ENCODE data around the gene POLD2.

Gene POLD2

DNA sequence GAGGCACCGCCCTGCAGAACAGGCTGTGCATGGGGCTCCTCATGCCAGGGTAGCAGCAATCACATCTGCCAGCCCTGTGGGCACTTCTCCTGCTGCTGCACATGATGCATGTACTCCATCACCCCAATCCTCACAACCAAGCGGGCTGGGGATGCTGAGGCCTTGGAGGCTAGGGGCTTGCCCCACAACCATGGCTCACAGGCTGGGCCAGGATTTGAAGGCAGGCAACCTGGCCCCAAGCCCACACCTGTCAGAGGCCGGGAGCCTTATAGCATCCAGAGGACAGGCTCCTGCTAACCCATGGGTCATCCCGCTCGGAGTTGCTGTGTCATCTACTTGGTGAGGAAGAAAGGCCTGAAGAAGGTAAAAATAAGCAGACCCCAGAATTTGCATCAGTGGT lies 43.2 kb downstream of the POLD2 start:
- no peak for DNase-seq

DNA sequence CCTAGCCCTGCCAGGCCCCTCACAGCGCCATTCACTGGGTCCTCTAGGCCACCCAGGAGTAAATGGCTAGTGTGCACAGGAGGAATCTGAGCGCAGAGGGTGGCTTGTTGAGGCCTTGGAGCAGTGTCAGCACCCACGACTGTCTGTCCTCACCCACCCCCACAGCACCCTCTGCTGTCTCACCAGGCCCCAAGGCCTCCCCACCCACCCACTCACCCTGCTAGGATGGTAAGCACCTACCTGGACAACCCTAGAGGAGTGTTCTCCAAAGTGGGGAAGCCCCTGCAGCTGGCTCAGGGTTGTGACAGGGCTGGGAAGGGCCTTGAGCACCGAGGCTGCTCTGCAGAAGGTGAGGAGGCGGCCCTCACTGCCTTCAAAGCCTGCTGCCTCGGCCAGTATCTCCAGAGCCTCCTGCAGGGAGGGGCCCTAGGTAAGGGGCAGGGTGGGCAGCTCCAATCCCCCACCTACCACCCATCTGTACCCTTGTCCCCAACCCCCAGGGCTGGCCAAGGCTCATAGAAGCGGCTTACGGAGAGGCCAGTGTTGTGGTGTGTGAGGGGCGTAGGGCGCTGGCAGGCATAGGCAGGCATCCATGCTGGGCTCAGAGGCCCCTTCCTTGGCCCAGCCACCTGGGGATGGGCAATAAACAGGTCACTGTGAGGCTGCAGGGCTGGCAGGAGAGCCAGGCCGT lies 43.9 kb downstream of the POLD2 start:
- DNase-seq: no peak

DNA sequence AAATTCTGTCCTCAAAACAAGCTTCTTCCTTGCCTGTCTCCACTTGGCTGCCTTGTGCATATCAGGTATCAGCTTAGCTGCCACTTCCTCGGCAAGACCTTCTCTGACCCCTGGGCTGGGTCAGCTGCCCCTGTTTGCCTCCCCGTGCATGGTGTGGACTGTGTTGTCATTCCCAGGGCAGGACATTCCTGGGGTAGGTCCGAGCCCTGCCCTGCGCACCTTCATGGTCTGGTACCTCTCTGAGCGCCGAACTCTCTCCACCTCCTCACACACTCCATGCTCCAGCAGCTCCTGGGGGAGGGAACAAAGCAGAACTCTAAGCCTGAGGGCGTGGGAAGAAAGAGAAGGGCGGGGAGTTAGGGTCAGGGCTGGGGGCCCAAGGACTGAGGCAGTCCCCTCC lies 44.8 kb downstream of the POLD2 start:
- no peak for DNase-seq

DNA sequence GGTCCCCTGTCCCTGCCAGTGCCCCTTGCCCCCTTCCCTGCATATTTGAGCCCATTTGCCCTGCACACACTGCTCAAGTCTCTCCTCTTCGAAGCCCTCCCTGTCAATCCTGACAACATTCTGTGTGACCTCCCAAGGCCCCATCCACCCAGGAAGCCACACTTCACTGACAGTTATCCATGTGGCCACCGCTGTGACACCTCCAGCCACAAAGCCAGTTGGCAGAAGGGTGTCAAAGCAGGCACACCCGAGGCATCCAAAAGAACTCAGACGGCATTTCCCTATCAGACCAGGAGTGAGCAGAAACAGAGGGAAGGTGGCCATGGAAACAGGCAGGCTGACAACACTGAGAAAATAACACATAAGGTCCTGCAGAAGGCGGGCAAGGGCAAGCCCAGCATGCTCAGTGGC lies 45.7 kb downstream of the POLD2 start:
- no peak for DNase-seq

DNA sequence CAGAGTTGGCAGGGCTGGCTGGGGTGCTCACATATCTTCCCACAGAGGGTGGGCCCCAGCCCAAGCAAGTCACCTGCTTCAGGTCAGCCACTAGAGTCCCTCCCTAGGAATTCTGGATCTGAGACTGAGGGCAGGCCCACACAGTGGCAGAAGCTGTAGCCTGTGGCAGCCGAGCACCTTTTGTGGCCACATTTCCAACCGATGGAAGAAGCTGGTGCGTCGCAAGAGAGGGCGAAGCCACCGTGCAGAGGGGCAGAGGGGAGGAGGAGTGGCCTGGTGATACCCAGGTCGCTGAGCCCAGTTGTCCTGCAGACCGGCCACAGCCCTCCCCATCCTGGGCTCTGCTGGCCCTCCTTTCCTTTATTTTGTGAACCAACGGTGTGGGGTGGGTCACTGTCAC lies 46.3 kb downstream of the POLD2 start:
- no peak for DNase-seq

DNA sequence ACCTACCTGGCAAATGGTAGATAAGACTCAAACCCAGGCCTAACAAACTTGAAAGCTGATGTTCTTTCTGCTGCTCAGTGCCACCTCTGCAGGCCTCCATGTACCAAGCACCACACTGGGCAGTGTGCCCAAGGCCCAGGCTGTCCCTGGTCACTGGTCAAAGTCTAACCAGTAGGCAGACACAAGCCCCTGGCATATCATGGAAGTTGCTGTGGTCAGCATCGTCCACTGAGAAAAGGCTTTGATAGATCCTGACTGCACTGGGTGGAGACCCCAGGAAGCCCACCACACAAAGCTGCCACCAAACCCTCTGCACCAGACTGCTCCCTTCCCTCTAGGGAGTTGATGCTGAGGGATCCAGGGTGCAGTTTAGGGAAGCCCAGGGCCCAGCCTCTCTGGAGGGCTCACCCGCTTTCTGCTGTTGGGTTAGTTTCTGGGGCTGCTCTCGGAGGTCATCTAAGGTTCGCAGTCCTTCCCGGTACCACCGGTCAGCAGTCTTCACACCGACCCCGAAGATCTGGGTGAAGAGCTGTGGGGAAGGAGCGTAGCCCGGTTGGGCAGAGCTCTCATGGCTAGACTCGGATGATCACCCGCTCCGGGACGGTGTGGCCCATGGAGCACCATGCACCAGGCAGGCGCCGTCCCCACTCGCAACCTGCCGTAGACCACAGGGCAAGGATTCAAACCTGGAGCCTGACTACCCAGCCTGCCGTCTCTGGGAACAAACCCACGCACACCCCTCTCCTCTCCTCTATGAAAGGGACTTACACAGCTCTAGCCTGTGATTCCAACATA lies 47.0 kb downstream of the POLD2 start:
- DNase-seq: no peak

DNA sequence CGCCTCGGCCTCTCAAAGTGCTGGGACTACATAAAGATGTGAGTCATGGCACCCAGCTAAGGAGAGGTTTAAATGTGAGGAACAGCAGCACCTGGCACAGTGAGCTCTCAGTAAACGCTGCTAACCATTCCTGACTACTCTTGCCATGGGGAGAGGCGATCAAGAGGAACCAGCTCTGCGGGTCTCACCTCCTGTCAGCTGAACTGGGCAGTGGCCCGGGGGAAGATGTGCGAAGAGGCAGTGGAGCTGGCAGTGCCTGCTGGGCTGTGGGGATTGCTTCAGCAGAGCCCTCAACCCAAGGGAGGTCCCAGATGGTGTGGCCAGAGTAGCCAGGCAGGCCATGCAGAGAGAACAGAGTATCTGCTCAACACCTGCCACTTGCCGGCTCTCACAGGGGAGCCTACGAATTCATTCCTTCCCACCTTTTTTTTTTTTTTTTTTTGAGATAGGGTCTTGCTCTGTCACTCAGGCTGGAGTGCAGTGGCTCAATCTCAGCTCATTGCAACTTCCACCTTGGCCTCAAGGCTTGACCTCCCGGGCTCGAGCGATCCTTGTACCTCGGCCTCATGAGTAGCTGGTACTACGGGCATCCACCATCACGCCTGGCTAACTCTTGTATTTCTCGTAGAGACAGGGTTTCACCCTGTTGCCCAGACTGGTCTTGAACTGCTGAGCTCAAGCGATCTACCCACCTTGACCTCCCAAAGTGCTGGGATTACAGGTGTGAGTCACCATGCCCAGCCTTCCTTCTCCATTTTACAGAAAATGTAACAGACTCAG lies 47.9 kb downstream of the POLD2 start:
- no peak for DNase-seq

DNA sequence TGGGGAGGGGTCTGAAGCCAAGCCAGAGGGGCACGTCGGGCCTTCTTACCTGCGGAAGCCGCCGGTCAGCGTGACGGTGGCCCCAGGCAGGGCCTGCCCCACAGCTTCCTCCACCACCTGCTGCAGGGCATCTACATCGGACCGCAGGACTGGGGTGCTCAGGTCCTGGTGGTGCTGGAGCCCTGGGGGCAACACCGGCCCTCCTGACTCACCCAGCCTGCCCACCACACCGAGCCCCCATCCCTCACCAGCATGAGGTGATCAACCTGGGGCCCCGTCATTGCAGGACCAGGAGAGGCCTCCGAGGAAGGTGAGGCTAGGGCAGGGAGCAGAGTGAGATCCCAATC lies 49.0 kb downstream of the POLD2 start:
- no peak for DNase-seq

DNA sequence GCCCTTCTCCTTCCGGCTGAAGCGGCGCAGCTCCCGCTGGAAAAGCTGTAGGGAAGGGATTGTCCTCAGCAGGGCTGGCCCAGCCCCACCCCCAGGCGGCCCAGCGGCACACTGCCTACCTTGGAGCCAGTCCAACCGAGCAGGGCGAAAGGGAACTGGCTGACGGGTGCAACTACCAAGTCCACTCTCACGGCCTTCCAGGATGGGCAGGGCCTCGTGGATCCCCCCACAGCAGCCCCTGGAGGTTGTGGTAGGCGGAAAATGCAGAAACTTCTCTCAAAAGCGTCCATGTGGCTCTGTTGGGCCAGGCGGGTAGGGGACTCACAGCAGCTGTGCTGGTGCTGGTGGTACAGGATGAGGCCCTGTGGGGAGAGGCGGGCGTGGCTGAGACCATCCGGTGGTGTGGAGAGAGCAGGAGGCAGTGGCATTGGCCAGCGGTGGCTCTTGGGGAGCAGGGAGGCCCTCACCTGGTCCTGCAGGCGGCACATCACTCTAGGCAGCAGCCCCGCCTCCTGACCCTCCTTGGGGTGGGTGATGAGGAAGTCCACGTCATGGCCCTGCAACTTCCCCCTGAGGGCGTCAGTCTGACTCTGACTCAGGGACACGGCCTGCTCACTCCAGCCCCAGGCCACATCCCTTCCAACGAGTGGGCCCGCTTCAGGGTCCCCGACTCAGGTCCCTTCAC lies 49.5 kb downstream of the POLD2 start:
- DNase-seq: no peak

DNA sequence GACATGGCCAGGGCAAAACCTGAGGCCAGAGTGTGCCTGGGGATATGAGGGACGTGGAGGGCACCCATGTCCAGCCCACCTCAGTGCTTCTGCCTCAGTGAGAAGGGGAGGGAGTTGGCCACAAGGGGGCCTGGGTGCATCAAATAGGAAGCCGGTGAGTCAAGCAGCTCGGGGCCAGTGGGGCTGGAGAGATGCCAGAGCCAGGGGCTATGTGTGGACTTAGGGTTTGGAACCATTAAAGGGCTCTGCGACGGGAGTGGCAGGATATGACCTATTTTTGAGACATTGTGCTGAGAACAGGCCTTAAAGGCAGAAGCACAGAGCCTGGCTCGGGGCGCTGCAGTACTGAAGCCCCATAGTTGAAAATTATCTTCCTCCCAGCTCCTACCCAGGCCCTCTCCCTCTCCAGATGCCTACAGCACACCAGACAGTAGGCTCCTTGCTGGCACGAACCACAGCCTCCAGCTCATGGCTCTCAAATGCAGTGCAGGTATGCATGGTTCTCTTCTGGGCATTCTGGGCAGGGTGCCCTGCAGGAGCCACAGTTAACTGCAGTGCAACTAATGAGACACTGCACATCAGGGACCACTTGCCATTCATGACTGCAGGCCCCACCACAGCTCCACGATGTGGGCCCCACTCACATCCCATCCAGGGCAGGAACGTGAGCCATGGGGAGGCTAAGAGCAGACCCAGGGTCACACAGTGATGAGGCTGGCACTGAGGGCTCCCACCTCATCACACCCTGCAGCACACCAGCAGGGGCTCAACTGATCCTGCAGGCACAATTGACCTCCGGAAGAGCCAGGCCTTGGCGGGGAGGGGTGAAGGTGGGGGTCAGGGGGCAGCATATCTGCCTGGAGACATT lies 50.8 kb downstream of the POLD2 start:
- DNase-seq: peak; percentile 20

DNA sequence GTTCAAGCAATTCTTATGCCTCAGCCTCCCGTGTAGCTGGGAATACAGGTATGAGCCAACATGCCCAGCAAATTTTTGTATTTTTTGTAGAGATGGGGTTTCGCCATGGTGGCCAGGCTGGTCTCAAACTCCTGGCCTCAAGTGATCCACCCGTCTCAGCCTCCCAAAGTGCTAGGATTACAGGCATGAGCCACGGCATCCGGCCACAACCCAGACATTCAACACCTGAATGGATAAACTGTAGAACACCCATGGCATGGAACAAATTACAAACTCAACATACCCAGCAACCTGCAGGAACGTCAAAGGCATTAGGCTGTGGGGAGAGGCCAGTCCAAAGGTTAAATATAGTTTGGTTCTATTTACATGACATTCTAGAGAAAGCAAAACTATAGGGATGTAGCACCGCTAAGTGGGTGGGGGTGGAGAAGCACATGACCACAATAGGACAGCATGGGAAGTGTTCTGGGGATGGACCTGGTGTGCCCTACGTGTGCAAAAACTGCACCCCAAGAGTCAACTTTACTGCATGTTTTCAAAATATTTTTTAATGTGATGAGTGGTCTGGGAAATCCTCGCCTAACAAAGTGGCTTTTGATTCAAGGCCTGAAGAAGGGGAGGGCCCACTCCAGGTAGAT lies 51.5 kb downstream of the POLD2 start:
- no peak for DNase-seq

DNA sequence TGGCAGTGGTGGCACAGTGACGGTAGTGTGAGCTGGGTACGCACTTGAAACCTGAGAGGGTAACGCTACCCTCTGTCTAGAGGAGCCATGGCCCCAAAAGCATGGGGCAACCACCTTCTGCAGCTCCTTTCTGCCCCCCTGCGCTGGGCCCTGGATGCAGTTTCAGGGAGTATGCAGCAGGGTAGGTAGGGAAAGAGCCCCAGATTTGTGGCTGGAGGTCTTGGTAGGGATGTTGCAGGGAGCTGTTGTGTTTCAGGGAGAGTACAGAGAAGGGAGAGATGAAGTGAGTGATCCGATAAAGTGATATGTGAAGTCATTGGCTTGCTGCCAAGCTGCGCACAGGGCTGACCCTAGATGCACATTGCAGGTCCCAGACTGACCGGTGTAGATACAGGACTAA lies 55.3 kb downstream of the POLD2 start:
- no peak for DNase-seq

DNA sequence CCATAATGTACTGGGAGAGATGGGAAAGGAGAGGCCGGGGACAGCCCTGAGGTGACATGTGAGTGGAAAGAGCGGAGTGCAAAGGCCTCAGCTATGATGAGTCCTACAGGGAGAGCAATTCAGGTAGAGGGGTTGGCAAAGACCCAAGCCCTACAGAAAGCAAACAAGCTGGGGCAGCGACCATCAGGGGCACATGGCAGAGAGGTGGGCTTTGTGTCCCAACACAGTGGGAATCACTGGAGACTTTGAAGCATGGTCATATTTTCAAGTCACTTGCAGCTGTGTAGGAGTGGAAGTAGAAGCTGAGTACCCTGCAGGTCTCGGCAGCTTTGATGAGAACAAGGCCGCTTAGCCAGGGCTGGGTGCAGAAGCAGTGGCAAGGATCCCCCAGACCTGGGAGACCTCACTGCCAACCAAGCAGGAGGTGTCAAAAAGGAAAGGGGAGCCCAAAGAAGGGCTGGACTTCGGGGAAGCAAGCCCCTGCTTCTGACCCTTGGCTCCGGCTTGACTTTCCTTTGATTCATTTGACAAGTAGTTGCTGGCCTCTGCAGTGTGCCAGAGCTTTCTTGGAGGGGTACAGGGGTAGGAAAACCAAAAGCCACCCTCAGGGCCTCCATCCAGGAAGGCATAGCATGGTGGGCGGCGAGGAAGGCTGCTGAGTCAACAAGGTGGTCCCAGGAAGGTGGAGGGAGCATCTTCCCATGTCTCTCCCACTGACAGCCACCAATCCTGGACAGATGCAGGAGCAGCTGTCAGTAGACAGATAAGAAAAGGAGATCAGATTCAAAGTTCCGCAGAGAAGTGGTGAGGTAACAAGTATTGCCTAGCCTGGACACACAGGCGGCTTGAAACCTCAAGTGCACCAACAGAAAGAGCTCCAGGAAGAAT lies 56.0 kb downstream of the POLD2 start:
- no peak for DNase-seq

DNA sequence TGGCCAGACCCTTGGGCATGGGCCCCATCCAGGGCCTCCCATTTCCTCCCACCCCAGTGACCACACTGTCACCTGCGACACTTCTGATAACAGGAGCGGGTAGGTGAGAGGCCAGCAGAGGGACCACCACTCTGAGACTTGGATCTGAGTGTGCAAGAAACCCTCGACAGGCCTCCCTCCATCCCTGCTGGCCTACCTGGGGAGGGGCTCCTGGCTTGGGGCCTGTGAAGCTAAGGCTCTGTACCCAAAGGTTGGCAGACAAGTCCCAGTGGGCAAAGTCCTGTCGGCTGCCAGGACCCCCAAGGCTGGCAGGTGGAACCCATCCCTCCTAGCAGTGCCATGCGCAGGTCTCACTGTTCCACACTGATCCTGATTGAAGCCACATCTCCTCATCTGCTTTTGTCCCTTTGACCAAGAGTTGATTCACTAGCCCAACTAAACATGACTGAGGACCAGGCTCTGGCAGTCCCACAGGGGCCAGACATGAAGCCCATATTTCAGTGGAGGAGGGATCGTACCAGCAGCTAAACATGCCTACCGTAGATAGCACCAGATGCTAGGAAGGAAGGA lies 56.8 kb downstream of the POLD2 start:
- DNase-seq: no peak

DNA sequence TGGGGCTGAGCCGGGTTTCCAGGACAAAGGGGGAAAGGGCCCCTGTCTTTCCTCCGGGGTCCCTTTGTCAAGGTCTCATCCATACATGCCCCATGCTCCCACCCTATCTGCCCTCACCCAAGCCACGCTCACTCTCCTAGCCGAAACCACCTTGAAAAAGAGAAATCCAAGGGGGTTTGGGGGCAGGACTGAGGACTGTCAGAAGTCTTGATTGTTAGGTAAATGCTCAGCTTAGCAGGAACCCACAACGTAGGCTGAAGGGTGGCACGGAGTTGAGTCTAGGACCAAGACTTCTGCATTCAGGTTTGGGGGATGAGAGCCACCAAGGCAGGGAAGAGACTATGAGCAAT lies 57.3 kb downstream of the POLD2 start:
- no peak for DNase-seq

DNA sequence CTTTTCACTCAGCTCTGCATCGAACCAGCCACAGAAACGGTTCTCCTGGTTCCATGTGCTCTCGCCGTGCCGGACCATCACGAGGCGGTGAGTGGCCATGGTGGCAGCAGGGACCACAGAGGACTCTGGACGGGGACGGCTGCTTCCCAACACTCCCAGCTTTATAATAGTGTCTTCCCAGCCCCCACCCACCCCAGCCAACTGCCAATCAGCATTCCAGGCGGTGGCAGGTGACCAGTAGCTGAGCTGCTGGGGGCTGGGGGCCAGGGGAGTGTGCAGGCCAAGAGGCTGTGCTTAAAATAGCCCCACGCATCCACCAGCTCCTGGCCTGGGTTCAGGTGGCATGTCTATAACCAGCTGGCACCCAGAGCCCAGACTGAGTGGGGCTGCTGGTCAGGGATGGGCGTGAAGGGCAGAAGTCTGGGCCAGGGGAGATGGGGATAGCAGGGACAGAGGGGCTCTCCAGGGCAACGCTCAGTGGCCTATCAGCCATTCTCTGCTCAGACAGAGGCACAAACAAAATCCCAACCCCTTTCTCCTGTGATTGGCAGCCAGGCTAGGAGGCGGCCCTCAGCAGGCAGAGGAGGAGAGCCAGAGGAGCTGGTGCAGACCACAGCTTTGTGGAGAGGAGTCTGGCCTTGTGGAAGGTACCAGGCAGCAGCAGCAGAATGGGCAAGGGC lies 57.8 kb downstream of the POLD2 start, which contains the start of gene PGAM2:
PGAM2 (minus strand) TSS at position 137 of the 680 bp plus-strand sequence; CDS start at position 99, 38 bp downstream.
- DNase-seq: no peak

DNA sequence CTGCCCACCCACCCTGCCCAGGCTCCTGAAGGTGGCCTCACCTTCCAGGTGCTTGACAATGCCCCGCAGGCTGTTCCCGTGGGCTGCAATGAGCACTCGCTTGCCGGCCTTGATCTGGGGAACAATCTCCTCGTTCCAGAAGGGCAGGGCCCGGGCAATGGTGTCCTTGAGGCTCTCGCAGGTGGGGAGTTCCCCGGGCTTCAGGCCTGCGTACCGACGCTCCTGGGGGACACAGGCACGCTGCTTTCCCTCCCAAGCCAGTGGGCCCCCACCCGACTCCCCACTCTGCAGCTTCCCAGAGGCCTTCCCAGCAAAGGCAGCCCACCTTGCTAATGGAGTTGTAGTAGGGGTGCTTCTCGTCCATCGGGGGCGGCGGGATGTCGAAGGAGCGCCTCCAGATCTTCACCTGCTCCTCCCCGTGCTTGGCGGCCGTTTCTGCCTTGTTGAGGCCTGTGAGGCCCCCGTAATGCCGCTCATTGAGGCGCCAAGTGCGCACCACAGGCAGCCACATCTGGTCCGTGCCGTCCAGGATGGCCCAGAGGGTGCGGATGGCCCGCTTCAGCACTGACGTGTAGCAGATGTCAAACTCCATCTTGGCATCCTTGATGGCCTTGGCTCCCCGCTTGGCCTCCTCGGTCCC lies 58.4 kb downstream of the POLD2 start:
- DNase-seq: no peak
